K562 (cell line): ENCODE results near the gene PLRG1. TPM values are rescaled to one million over a fixed set of nuclear protein-coding genes. Genes with fewer than 3 reads are reported as not detected.

ENCODE experiments used
- ATAC-seq: fragments of 200-7000 bp; cut with Tn5 transposase; 3 replicates; pipeline ENCODE4 v1.9.1; 2020; ENCODE audit warnings: moderate library complexity
- BruUV-seq: library from RNA; stranded (reverse); fragments of 400-500 nt; replicated peaks from 2 replicates; lab custom pipeline; 2021; lab: Mats Ljungman, UMichigan
- CTCF ChIA-PET: fragments of 300-600 bp; formaldehyde crosslinking; extraction: SDS; loops from one replicate; lab custom pipeline; 2021; ENCODE audit warnings: low intra/inter-chr PET ratio; lab: Yijun Ruan, JAX
- POLR2A ChIA-PET: fragments of 300-600, 350-650 bp; sonication (Branson Sonifier 250); formaldehyde crosslinking; extraction: SDS; loops from one replicate; lab custom pipeline; 2021; ENCODE audit warnings: antibody characterized with exemption, inconsistent platforms; lab: Yijun Ruan, JAX
- DNase-seq, 4 experiments: peaks; one replicate each; pipeline versions ENCODE4 v3.0.0 to v3.0.0-alpha.2; 2011 to 2018; ENCODE audit warnings: low spot score in 3 of 4, mixed read lengths in 3 of 4; ENCODE audit errors: extremely low read depth in 1 of 4
- FAIRE-seq: peaks from 2 replicates; lab custom pipeline; 2011; peaks lifted over from hg19 to GRCh38; lab: Jason Lieb, UNC
- H2AFZ ChIP-seq: 2 replicates; pipeline ENCODE4 v1.6.0; 2011; ENCODE audit warnings: low read depth, low read length, control low read depth, inconsistent platforms
- H3K27ac ChIP-seq: fragments of 200-600 bp; 3 replicates; pipeline ENCODE4 v1.8.0; 2011; ENCODE audit warnings: low read depth, mild to moderate bottlenecking, control low read depth, inconsistent platforms, low read length, moderate library complexity, mixed read lengths; ENCODE audit errors: extremely low read depth
- H3K27me3 ChIP-seq, 2 experiments: fragments of 300-600 bp in 1 of 2; 2 replicates in 1 of 2; 3 replicates in 1 of 2; pipeline versions ENCODE4 v1.6.0 to v1.8.0; 2011; ENCODE audit warnings: inconsistent platforms in 2 of 2, low read length in 2 of 2, mild to moderate bottlenecking in 1 of 2, mixed read lengths in 1 of 2, moderate library complexity in 1 of 2; ENCODE audit not compliant: control insufficient read depth in 2 of 2, insufficient read depth in 2 of 2
- H3K36me3 ChIP-seq: fragments of 300-600 bp; 3 replicates; pipeline ENCODE4 v1.8.0; 2011; ENCODE audit warnings: mild to moderate bottlenecking, low read length, inconsistent platforms; ENCODE audit not compliant: control insufficient read depth, insufficient read depth
- H3K4me1 ChIP-seq, 2 experiments: fragments of 200-600 bp in 1 of 2; replicated peaks in 1 of 2; 2 replicates in 1 of 2; 3 replicates in 1 of 2; pipeline versions ENCODE4 v1.5.1 to v1.8.0; 2011; ENCODE audit warnings: inconsistent platforms in 2 of 2, low read length in 2 of 2, mild to moderate bottlenecking in 1 of 2, mixed read lengths in 1 of 2, moderate library complexity in 1 of 2; ENCODE audit not compliant: control insufficient read depth in 2 of 2, insufficient read depth in 2 of 2
- H3K4me2 ChIP-seq: 2 replicates; pipeline ENCODE4 v1.6.1; 2011; ENCODE audit warnings: low read length, control low read depth, inconsistent platforms, mixed read lengths; ENCODE audit not compliant: insufficient read depth
- H3K4me3 ChIP-seq: fragments of 200-600 bp; sonication (generic), shearing (Covaris generic); 2 replicates; pipeline ENCODE4 v1.5.1; 2016; ENCODE audit warnings: control low read depth, inconsistent platforms
- H3K79me2 ChIP-seq: fragments of 200-600 bp; 3 replicates; pipeline ENCODE4 v1.8.0; 2011; ENCODE audit warnings: low read length, inconsistent platforms; ENCODE audit not compliant: control insufficient read depth, insufficient read depth
- H3K9ac ChIP-seq, 2 experiments: 2 replicates each; pipeline versions ENCODE4 v1.6.0 to v1.6.1; 2011; ENCODE audit warnings: low read depth in 2 of 2, low read length in 2 of 2, control low read depth in 1 of 2, inconsistent platforms in 1 of 2, mild to moderate bottlenecking in 1 of 2, mixed read lengths in 1 of 2; ENCODE audit not compliant: insufficient read depth in 1 of 2
- H3K9me1 ChIP-seq: one replicate; pipeline ENCODE4 v1.6.0; 2011; ENCODE audit warnings: inconsistent platforms, mild to moderate bottlenecking, low read length, moderate library complexity; ENCODE audit not compliant: control insufficient read depth, insufficient read depth
- H3K9me3 ChIP-seq: replicated peaks from 2 replicates; pipeline ENCODE4 v1.5.1; 2011; ENCODE audit warnings: low read depth, low read length, inconsistent platforms; ENCODE audit not compliant: control insufficient read depth, insufficient read depth
- H4K20me1 ChIP-seq: replicated peaks from 2 replicates; pipeline ENCODE4 v1.6.1; 2011; ENCODE audit warnings: low read length, inconsistent platforms, mixed read lengths; ENCODE audit not compliant: control insufficient read depth, insufficient read depth
- AFF1 ChIP-seq, 2 experiments: fragments of 450-650 bp; IDR thresholded peaks; 2 replicates each; pipeline ENCODE4 v1.6.1; 2018; ENCODE audit warnings: mild to moderate bottlenecking in 2 of 2, low read depth in 1 of 2; ENCODE audit not compliant: partially characterized antibody in 2 of 2
- CEBPG ChIP-seq, 3 experiments: fragments of 200-800 bp in 1 of 3; sonication (Bioruptor generic) in 1 of 3; sonication (generic) in 1 of 3; formaldehyde crosslinking in 1 of 3; IDR thresholded peaks in 2 of 3; conservative IDR thresholded peaks in 1 of 3; 2 replicates each; pipeline versions ENCODE4 v1.6.1 to v1.8.0; 2016 to 2022; ENCODE audit warnings: missing compliant biosample characterization in 2 of 3, missing genetic modification characterization in 2 of 3, mild to moderate bottlenecking in 1 of 3, missing genetic modification reagents in 1 of 3
- E2F6 ChIP-seq, 2 experiments: IDR thresholded peaks; 2 replicates each; pipeline ENCODE4 v1.6.1; 2011; ENCODE audit warnings: borderline replicate concordance in 1 of 2, control low read depth in 1 of 2, low read depth in 1 of 2, low read length in 1 of 2, mild to moderate bottlenecking in 1 of 2, mixed read lengths in 1 of 2, moderate library complexity in 1 of 2; ENCODE audit not compliant: insufficient read depth in 1 of 2, insufficient read length in 1 of 2, poor library complexity in 1 of 2, severe bottlenecking in 1 of 2; ENCODE audit errors: extremely low read depth in 1 of 2
- ETV6 ChIP-seq, 3 experiments: fragments of 150-350 bp in 1 of 3; sonication (generic) in 1 of 3; formaldehyde crosslinking in 1 of 3; IDR thresholded peaks; 2 replicates each; pipeline versions ENCODE4 v1.6.1 to v1.8.0; 2014 to 2022; ENCODE audit warnings: borderline replicate concordance in 2 of 3, low read depth in 2 of 3, antibody characterized with exemption in 1 of 3, low read length in 1 of 3, mild to moderate bottlenecking in 1 of 3, missing genetic modification reagents in 1 of 3
- FIP1L1 ChIP-seq: fragments of 200-400 bp; formaldehyde crosslinking; IDR thresholded peaks from 2 replicates; pipeline ENCODE4 v1.6.1; 2018; ENCODE audit warnings: mild to moderate bottlenecking, low read depth, low read length; ENCODE audit not compliant: poor library complexity, severe bottlenecking
- NONO ChIP-seq, 2 experiments: fragments of 200-400 bp in 1 of 2; fragments of 450-650 bp in 1 of 2; formaldehyde crosslinking in 1 of 2; IDR thresholded peaks; 2 replicates each; pipeline ENCODE4 v1.6.1; 2017; ENCODE audit warnings: low read depth in 2 of 2, mild to moderate bottlenecking in 2 of 2, moderate library complexity in 2 of 2, low read length in 1 of 2
- PCBP1 ChIP-seq: fragments of 200-400 bp; formaldehyde crosslinking; IDR thresholded peaks from 2 replicates; pipeline ENCODE4 v1.6.1; 2018; ENCODE audit warnings: mild to moderate bottlenecking, low read depth, low read length; ENCODE audit not compliant: poor library complexity, severe bottlenecking
- RAD21 ChIP-seq, 2 experiments: fragments of 250-450 bp in 1 of 2; fragments of 450-650 bp in 1 of 2; sonication (Bioruptor Pico) in 1 of 2; formaldehyde crosslinking in 1 of 2; IDR thresholded peaks in 1 of 2; conservative IDR thresholded peaks in 1 of 2; 2 replicates each; pipeline versions ENCODE4 v1.4.0 to v1.8.0; 2020 to 2022; ENCODE audit warnings: mild to moderate bottlenecking in 2 of 2, moderate library complexity in 1 of 2
- RBM15 ChIP-seq: fragments of 200-400 bp; formaldehyde crosslinking; IDR thresholded peaks from 2 replicates; pipeline ENCODE4 v1.6.1; 2018; ENCODE audit warnings: mild to moderate bottlenecking, low read length, moderate library complexity; ENCODE audit not compliant: insufficient read depth
- TBL1XR1 ChIP-seq, 2 experiments: IDR thresholded peaks; 2 replicates each; pipeline ENCODE4 v1.6.1; 2012; ENCODE audit warnings: improper control_type of control experiment in 2 of 2, low read length in 2 of 2, mild to moderate bottlenecking in 1 of 2
- ZNF23 ChIP-seq: fragments of 250-450 bp; sonication (Bioruptor Pico); IDR thresholded peaks from 2 replicates; pipeline ENCODE4 v1.4.0; 2020; ENCODE audit warnings: mild to moderate bottlenecking
- ZNF77 ChIP-seq: fragments of 250-450 bp; sonication (Bioruptor Pico); IDR thresholded peaks from 2 replicates; pipeline ENCODE4 v1.5.0; 2020
- WGBS: fragments of 100-300 bp; shearing (Covaris generic); methylation state at CpG from one replicate; pipeline ENCODE4 v1.1.6; 2016; ENCODE audit warnings: low coverage, mixed read lengths; ENCODE audit not compliant: insufficient coverage; ENCODE audit errors: missing lambda C conversion rate; 5-methylcytosine and 5-hydroxymethylcytosine counted together
- in situ Hi-C: fragments of 300-500 bp; cut with MboI; formaldehyde crosslinking; loops from 4 replicates; pipeline ENCODE4 v1.15.0; 2018; ENCODE audit warnings: inconsistent platforms, mixed read lengths
- intact Hi-C: fragments of 100-400 bp; cut with micrococcal nuclease; formaldehyde crosslinking; loops from 2 replicates; pipeline ENCODE4 v1.14.2; 2022
- polyA plus RNA-seq, 8 experiments: library from polyadenylated mRNA; depleted of rRNA in 4 of 8; stranded (reverse) in 5 of 8; unstranded in 3 of 8; fragments of >200 nt; fragmentation: Nextera tagmentation in 2 of 8; fragmentation: Illumina TruSeq in 1 of 8; extraction: Ambion mirVana in 2 of 8; extraction: Trizol in 1 of 8; gene quantifications; 2 replicates each; pipeline versions ENCODE4 v1.2.1 to v1.2.3, GENCODE V29; 2011 to 2014; ENCODE audit warnings: inconsistent platforms in 1 of 8, missing spikeins in 1 of 8
- total RNA-seq, 7 experiments: library from RNA; depleted of rRNA in 6 of 7; stranded (reverse); fragments of >200 nt in 6 of 7; fragmentation: Illumina TruSeq in 2 of 7; extraction: Trizol in 2 of 7; gene quantifications; 2 replicates each; pipeline versions ENCODE4 v1.2.1 to v1.2.3, GENCODE V29; 2011 to 2021; ENCODE audit warnings: low replicate concordance in 1 of 7

The PLRG1 gene
- total and polyA plus RNA-seq, 9 of the 15 experiments (the other 6 are each of a cell fraction or from before 2014, with no cell fraction given), result 48.0 to 248 (median 120) TPM

GRCh38 chr4:154491341-154492271 lies 58.6 kb downstream of the PLRG1 start, which contains the start of gene DCHS2:
DCHS2 (minus strand) TSS chr4:154491799; CDS start chr4:154491355, 444 bp downstream.
- 9% methylated on average over 38 of the region's 53 CpGs for WGBS
- peak within 1 kb of the TSS in 1 of 2 experiments; percentile 89; a peak in 2 of 4 replicates for H3K9ac ChIP-seq
- peak within 1 kb of the TSS; percentile 30 for H3K4me3 ChIP-seq
- POLR2A ChIA-PET, result interaction anchor here (0.6 kb wide), 1 partner anchor 57 kb away, joined by 3 read pairs; no protein-coding TSS in a partner anchor
- intact Hi-C loops, result no loop called here
- H4K20me1 ChIP-seq, result no peaks in the 10 kb centered on the region
- DNase-seq, result peak; percentile 76 to 86 (median 80)
- H3K36me3 ChIP-seq, result no peaks in the 10 kb centered on the region
- BruUV-seq, result no TSS peak
- no peak within 1 kb of the TSS for H3K27ac ChIP-seq
- CTCF ChIA-PET, result no interaction called here
- H3K4me1 ChIP-seq, result peaks cover 3 to 22% of the 10 kb centered on the region in 2 experiments; a peak in 3 of 5 replicates
- H3K79me2 ChIP-seq, result no peaks in the 10 kb centered on the region; the same call in 2 of the 3 replicates
- H3K9me1 ChIP-seq, result no peaks in the 10 kb centered on the region
- in situ Hi-C loops, result no loop called here
- H2AFZ ChIP-seq, result peak within 1 kb of the TSS; percentile 86
- peak; percentile 93 for ATAC-seq
- H3K27me3 ChIP-seq, result no peaks in the 10 kb centered on the region
- no peaks in the 10 kb centered on the region; the same call in 1 of the 2 replicates for H3K9me3 ChIP-seq
- FAIRE-seq, result peak; percentile 84
- H3K4me2 ChIP-seq, result peak within 1 kb of the TSS; percentile 72
- TF ChIP-seq PCBP1, result peak; percentile 49
- no peak for TF ChIP-seq AFF1 (IDR thresholded peaks at IDR 0.05; ENCODE audit: low read depth in 1 of 2, partially characterized antibody in 2 of 2)
- no peak for TF ChIP-seq RAD21 (CRISPR knock-in tag; conservative IDR thresholded peaks at IDR 0.05 in 1 of 2, IDR thresholded peaks at IDR 0.05 in 1 of 2)
- TF ChIP-seq ZNF23, result no peak
- TF ChIP-seq FIP1L1, result no peak
- no peak for TF ChIP-seq ETV6 (IDR thresholded peaks at IDR 0.05; ENCODE audit: borderline replicate concordance in 1 of 2, low read depth in 2 of 2, low read length in 1 of 2)
- TF ChIP-seq ETV6 (CRISPR knock-in tag; IDR thresholded peaks at IDR 0.05; ENCODE audit: borderline replicate concordance), result no peak
- peak; percentile 28 to 77 for TF ChIP-seq E2F6 (IDR thresholded peaks at IDR 0.05; ENCODE audit: borderline replicate concordance in 1 of 2, extremely low read depth in 1 of 2, insufficient read depth in 1 of 2, insufficient read length in 1 of 2, low read depth in 1 of 2, low read length in 1 of 2, poor library complexity in 1 of 2, severe bottlenecking in 1 of 2)
- TF ChIP-seq RBM15, result no peak
- no peak for TF ChIP-seq CEBPG (CRISPR knock-in tag; IDR thresholded peaks at IDR 0.05)
- no peak for TF ChIP-seq CEBPG (tag; conservative IDR thresholded peaks at IDR 0.05 in 1 of 2, IDR thresholded peaks at IDR 0.05 in 1 of 2)
- TF ChIP-seq TBL1XR1 (IDR thresholded peaks at IDR 0.05; ENCODE audit: low read length in 2 of 2), result no peak
- TF ChIP-seq NONO (IDR thresholded peaks at IDR 0.05; ENCODE audit: low read depth in 2 of 2, low read length in 1 of 2), result no peak
- no peak for TF ChIP-seq ZNF77 (CRISPR knock-in tag)
